HEK293 (cell line): ENCODE data around the gene ATAD1.

Source experiments
- CTCF ChIA-PET: fragments of 350-600 bp; formaldehyde crosslinking; extraction: SDS; loops from one replicate; lab custom pipeline; 2021; ENCODE audit warnings: antibody characterized with exemption; lab: Yijun Ruan, JAX
- POLR2A ChIA-PET: fragments of 300-600 bp; formaldehyde crosslinking; extraction: SDS; loops from one replicate; lab custom pipeline; 2020; ENCODE audit warnings: antibody characterized with exemption, inconsistent platforms; lab: Yijun Ruan, JAX
- H3K27ac ChIP-seq: fragments of 200-500 bp; sonication (Bioruptor generic); 2 replicates; pipeline ENCODE4 v1.5.1; 2014; ENCODE audit warnings: low read depth, low read length, control low read depth, inconsistent platforms; ENCODE audit errors: extremely low read depth
- H3K36me3 ChIP-seq, 2 experiments: fragments of 200-500 bp in 1 of 2; sonication (Bioruptor generic) in 1 of 2; 1 replicate in 1 of 2; 2 replicates in 1 of 2; pipeline ENCODE4 v1.5.1; 2014 to 2017; ENCODE audit warnings: inconsistent platforms in 2 of 2, low read length in 2 of 2; ENCODE audit not compliant: control insufficient read depth in 2 of 2, insufficient read depth in 1 of 2
- H3K4me1 ChIP-seq: fragments of 200-500 bp; sonication (Bioruptor generic); 2 replicates; pipeline ENCODE4 v1.5.1; 2014; ENCODE audit warnings: mild to moderate bottlenecking, low read length, inconsistent platforms; ENCODE audit not compliant: control insufficient read depth, insufficient read depth
- H3K4me3 ChIP-seq: 2 replicates; pipeline ENCODE4 v1.5.1; 2011; ENCODE audit warnings: low read depth, mild to moderate bottlenecking, control low read depth, low read length, moderate library complexity
- H3K9me3 ChIP-seq: fragments of 200-500 bp; sonication (Bioruptor generic); 2 replicates; pipeline ENCODE4 v1.5.1; 2014; ENCODE audit warnings: low read depth, low read length, inconsistent platforms; ENCODE audit not compliant: control insufficient read depth, insufficient read depth
- FEZF1 ChIP-seq: fragments of 450-650 bp; formaldehyde crosslinking; IDR thresholded peaks from 2 replicates; pipeline ENCODE4 v1.5.1; 2016; ENCODE audit warnings: missing biosample characterization, missing genetic modification characterization
- GFI1B ChIP-seq: fragments of 450-650 bp; formaldehyde crosslinking; IDR thresholded peaks from 2 replicates; pipeline ENCODE4 v1.5.1; 2016; ENCODE audit warnings: missing biosample characterization, missing genetic modification characterization
- KLF8 ChIP-seq: fragments of 450-650 bp; formaldehyde crosslinking; IDR thresholded peaks from 2 replicates; pipeline ENCODE4 v1.5.1; 2016; ENCODE audit warnings: missing biosample characterization, missing genetic modification characterization
- SP3 ChIP-seq: fragments of 450-650 bp; formaldehyde crosslinking; IDR thresholded peaks from 2 replicates; pipeline ENCODE4 v1.5.1; 2016; ENCODE audit warnings: missing biosample characterization, missing genetic modification characterization
- SP7 ChIP-seq: fragments of 450-650 bp; formaldehyde crosslinking; IDR thresholded peaks from 2 replicates; pipeline ENCODE4 v1.5.1; 2016; ENCODE audit warnings: missing biosample characterization, missing genetic modification characterization
- ZBTB17 ChIP-seq: fragments of 450-650 bp; formaldehyde crosslinking; IDR thresholded peaks from 2 replicates; pipeline ENCODE4 v1.5.1; 2016; ENCODE audit warnings: missing biosample characterization, missing genetic modification characterization
- ZFHX2 ChIP-seq: fragments of 450-650 bp; formaldehyde crosslinking; conservative IDR thresholded peaks from 2 replicates; pipeline ENCODE4 v1.5.1; 2016; ENCODE audit warnings: missing biosample characterization, missing genetic modification characterization
- ZNF132 ChIP-seq: fragments of 450-650 bp; formaldehyde crosslinking; IDR thresholded peaks from 2 replicates; pipeline ENCODE4 v1.5.1; 2017; ENCODE audit warnings: missing biosample characterization, missing genetic modification characterization, borderline replicate concordance
- ZNF146 ChIP-seq: fragments of 450-650 bp; formaldehyde crosslinking; IDR thresholded peaks from 2 replicates; pipeline ENCODE4 v1.5.1; 2016; ENCODE audit warnings: missing biosample characterization, missing genetic modification characterization
- ZNF16 ChIP-seq: fragments of 450-650 bp; formaldehyde crosslinking; IDR thresholded peaks from 2 replicates; pipeline ENCODE4 v1.5.1; 2016; ENCODE audit warnings: low read depth, missing biosample characterization, missing genetic modification characterization
- ZNF223 ChIP-seq: fragments of 450-650 bp; formaldehyde crosslinking; IDR thresholded peaks from 2 replicates; pipeline ENCODE4 v1.5.1; 2016; ENCODE audit warnings: missing biosample characterization, missing genetic modification characterization
- ZNF423 ChIP-seq: fragments of 450-650 bp; formaldehyde crosslinking; IDR thresholded peaks from 2 replicates; pipeline ENCODE4 v1.5.1; 2016; ENCODE audit warnings: missing biosample characterization, missing genetic modification characterization
- ZNF558 ChIP-seq: fragments of 450-650 bp; formaldehyde crosslinking; IDR thresholded peaks from 2 replicates; pipeline ENCODE4 v1.5.1; 2016; ENCODE audit warnings: missing biosample characterization, missing genetic modification characterization
- ZNF560 ChIP-seq: fragments of 450-650 bp; formaldehyde crosslinking; IDR thresholded peaks from 2 replicates; pipeline ENCODE4 v1.5.1; 2017; ENCODE audit warnings: missing biosample characterization, missing genetic modification characterization, borderline replicate concordance
- ZNF629 ChIP-seq: fragments of 450-650 bp; formaldehyde crosslinking; IDR thresholded peaks from 2 replicates; pipeline ENCODE4 v1.5.1; 2017; ENCODE audit warnings: missing biosample characterization, missing genetic modification characterization
- ZNF660 ChIP-seq: fragments of 450-650 bp; IDR thresholded peaks from 2 replicates; pipeline ENCODE4 v1.5.1; 2018; ENCODE audit warnings: missing biosample characterization, mild to moderate bottlenecking, missing genetic modification characterization
- ZSCAN23 ChIP-seq: fragments of 450-650 bp; formaldehyde crosslinking; IDR thresholded peaks from 2 replicates; pipeline ENCODE4 v1.5.1; 2016; ENCODE audit warnings: missing biosample characterization, missing genetic modification characterization
- TF ChIP-seq, protein P1 (sequence below): fragments of 450-650 bp; formaldehyde crosslinking; IDR thresholded peaks from 2 replicates; pipeline ENCODE4 v1.5.1; 2016; ENCODE audit warnings: missing biosample characterization, missing genetic modification characterization, low read depth
- TF ChIP-seq, protein P2 (sequence below): fragments of 450-650 bp; formaldehyde crosslinking; IDR thresholded peaks from 2 replicates; pipeline ENCODE4 v1.5.1; 2016; ENCODE audit warnings: missing biosample characterization, missing genetic modification characterization
- TF ChIP-seq, protein P3 (sequence below): fragments of 450-650 bp; formaldehyde crosslinking; IDR thresholded peaks from 2 replicates; pipeline ENCODE4 v1.5.1; 2016; ENCODE audit warnings: missing biosample characterization, missing genetic modification characterization
- TF ChIP-seq, protein P4 (sequence below): fragments of 450-650 bp; formaldehyde crosslinking; IDR thresholded peaks from 2 replicates; pipeline ENCODE4 v1.5.1; 2016; ENCODE audit warnings: missing biosample characterization, missing genetic modification characterization

ATAD1 gene

DNA sequence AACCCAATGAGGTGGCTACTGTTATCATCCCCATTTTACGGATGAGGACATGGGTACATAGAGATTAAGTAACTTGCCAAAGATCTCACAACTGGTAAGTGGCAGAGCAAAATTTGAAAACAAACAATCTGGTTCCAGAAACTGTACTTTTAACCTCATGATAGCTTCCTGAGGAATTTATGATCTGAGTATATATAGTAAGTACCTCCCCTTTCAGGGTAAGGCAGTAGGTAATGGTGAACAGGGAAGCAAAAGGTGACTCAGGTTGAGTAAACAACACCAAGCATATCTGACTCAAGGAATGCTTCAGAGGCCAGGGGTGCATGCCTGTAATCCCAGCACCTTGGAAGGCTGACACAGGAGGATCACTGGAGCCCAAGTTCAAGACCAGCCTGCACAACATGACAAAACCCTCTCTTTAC is 24.2 kb upstream of the ATAD1 start:
- 0 out of 2 replicates have a peak, but pooled peaks have one; percentile 26 for TF ChIP-seq ZNF223 (tag by site-specific recombination)
- TF ChIP-seq ZNF560 (tag by site-specific recombination), result no peak
- TF ChIP-seq GFI1B (tag by site-specific recombination), result no peak
- TF ChIP-seq ZBTB17, result 0 out of 2 replicates have a peak, but pooled peaks have one; percentile 15
- TF ChIP-seq ZNF629 (tag by site-specific recombination), result 0 out of 2 replicates have a peak, but pooled peaks have one; percentile 15
- TF ChIP-seq, protein P1, sequence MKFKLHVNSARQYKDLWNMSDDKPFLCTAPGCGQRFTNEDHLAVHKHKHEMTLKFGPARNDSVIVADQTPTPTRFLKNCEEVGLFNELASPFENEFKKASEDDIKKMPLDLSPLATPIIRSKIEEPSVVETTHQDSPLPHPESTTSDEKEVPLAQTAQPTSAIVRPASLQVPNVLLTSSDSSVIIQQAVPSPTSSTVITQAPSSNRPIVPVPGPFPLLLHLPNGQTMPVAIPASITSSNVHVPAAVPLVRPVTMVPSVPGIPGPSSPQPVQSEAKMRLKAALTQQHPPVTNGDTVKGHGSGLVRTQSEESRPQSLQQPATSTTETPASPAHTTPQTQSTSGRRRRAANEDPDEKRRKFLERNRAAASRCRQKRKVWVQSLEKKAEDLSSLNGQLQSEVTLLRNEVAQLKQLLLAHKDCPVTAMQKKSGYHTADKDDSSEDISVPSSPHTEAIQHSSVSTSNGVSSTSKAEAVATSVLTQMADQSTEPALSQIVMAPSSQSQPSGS (tag by site-specific recombination), result no peak
- TF ChIP-seq ZNF132 (tag by site-specific recombination), result no peak
- TF ChIP-seq FEZF1 (tag by site-specific recombination), result peak; percentile 54
- no peak for TF ChIP-seq ZSCAN23 (tag by site-specific recombination)
- TF ChIP-seq ZNF558 (tag by site-specific recombination), result no peak
- 0 out of 2 replicates have a peak, but pooled peaks have one; percentile 24 for TF ChIP-seq SP3 (tag by site-specific recombination)
- peak; percentile 21; the same call in 1 of the 2 replicates for TF ChIP-seq SP7
- TF ChIP-seq KLF8 (tag by site-specific recombination), result 0 out of 2 replicates have a peak, but pooled peaks have one; percentile 15
- Histone ChIP-seq H3K4me1 (peaks cover 7% of the 10 kb centered on the region), H3K9me3 (no peaks in the 10 kb centered on the region), H3K27ac (no peak overlapping the region), H3K4me3 (no peak overlapping the region), H3K36me3 (no peaks in the 10 kb centered on the region)
- ChIA-PET POLR2A (interaction anchor here (0.7 to 1.2 kb wide), 4 partner anchors 19 to 338 kb away, joined by 3 to 5 read pairs (median 4); partner anchors contain the start of gene MINPP1), CTCF (interaction anchor here (0.8 kb wide), 1 partner anchor 10 kb away, joined by 3 read pairs; no protein-coding TSS in a partner anchor)

DNA sequence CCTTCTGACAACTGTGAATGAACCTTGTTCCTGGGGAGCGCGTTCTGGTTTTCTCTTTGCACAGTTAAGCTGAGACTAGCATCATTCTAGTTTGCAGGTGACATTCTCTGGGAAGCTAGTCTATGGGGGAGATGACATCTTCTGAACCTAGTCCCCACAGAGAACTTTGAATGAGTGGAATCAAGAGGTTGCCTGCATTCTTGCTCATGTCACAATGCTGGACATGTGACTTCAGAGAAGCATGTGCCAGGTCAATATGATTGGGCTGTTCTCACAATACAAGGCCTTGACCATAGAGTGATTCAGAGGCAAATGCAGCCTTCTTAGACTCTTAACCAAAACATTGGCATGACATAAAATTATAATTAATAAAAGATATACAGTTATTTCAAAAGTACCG is 23.2 kb upstream of the ATAD1 start:
- POLR2A ChIA-PET, result no interaction called here
- CTCF ChIA-PET, result interaction anchor here (0.7 to 1.3 kb wide), 3 partner anchors 9 to 22 kb away, joined by 3 to 4 read pairs (median 3); no protein-coding TSS in a partner anchor
- H3K27ac ChIP-seq, result no peak overlapping the region
- no peak overlapping the region for H3K4me3 ChIP-seq
- TF ChIP-seq ZFHX2 (tag by site-specific recombination), result no peak
- H3K36me3 ChIP-seq, result no peaks in the 10 kb centered on the region
- H3K4me1 ChIP-seq, result peaks cover 6% of the 10 kb centered on the region
- no peaks in the 10 kb centered on the region for H3K9me3 ChIP-seq

DNA sequence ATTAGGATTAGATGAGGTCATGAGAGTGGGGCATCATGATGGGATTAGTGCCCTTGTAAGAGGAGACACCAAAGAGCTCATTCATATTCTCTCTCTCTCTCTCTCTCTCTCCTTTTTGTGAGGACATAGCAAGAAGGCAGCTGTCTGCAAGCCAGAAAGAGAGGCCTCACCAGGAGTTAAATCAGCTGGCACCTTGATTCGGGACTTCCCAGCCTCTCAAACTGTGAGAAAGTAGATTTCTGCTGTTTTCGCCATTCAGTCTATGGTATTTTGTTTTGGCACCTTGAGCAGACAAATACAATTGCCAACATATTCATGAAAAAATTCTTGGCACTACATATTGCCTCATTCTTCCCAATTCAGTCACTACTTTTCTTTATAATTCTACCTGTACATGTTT is 20.6 kb upstream of the ATAD1 start:
- no peaks in the 10 kb centered on the region for H3K9me3 ChIP-seq
- H3K36me3 ChIP-seq, result no peaks in the 10 kb centered on the region
- POLR2A ChIA-PET, result interaction anchor here (0.7 kb wide), 1 partner anchor 176 kb away, joined by 3 read pairs; no protein-coding TSS in a partner anchor
- CTCF ChIA-PET, result interaction anchor here (0.7 to 1.5 kb wide), 2 partner anchors 10 to 12 kb away, joined by 3 to 5 read pairs; no protein-coding TSS in a partner anchor
- H3K4me1 ChIP-seq, result no peaks in the 10 kb centered on the region
- no peak overlapping the region for H3K4me3 ChIP-seq
- H3K27ac ChIP-seq, result no peak overlapping the region
- TF ChIP-seq, protein P2, sequence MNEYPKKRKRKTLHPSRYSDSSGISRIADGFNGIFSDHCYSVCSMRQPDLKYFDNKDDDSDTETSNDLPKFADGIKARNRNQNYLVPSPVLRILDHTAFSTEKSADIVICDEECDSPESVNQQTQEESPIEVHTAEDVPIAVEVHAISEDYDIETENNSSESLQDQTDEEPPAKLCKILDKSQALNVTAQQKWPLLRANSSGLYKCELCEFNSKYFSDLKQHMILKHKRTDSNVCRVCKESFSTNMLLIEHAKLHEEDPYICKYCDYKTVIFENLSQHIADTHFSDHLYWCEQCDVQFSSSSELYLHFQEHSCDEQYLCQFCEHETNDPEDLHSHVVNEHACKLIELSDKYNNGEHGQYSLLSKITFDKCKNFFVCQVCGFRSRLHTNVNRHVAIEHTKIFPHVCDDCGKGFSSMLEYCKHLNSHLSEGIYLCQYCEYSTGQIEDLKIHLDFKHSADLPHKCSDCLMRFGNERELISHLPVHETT (tag by site-specific recombination), result no peak
- TF ChIP-seq ZNF660 (tag by site-specific recombination) (0 out of 2 replicates have a peak, but pooled peaks have one; percentile 43), ZNF16 (tag by site-specific recombination) (no peak), ZNF423 (tag by site-specific recombination) (no peak), ZNF629 (tag by site-specific recombination) (peak; percentile 62; the same call in 1 of the 2 replicates), ZNF146 (tag by site-specific recombination) (no peak)
- TF ChIP-seq, protein P1 (tag by site-specific recombination), result 0 out of 2 replicates have a peak, but pooled peaks have one; percentile 15
- TF ChIP-seq, protein P3, sequence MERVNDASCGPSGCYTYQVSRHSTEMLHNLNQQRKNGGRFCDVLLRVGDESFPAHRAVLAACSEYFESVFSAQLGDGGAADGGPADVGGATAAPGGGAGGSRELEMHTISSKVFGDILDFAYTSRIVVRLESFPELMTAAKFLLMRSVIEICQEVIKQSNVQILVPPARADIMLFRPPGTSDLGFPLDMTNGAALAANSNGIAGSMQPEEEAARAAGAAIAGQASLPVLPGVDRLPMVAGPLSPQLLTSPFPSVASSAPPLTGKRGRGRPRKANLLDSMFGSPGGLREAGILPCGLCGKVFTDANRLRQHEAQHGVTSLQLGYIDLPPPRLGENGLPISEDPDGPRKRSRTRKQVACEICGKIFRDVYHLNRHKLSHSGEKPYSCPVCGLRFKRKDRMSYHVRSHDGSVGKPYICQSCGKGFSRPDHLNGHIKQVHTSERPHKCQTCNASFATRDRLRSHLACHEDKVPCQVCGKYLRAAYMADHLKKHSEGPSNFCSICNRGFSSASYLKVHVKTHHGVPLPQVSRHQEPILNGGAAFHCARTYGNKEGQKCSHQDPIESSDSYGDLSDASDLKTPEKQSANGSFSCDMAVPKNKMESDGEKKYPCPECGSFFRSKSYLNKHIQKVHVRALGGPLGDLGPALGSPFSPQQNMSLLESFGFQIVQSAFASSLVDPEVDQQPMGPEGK (tag by site-specific recombination), result no peak
- TF ChIP-seq, protein P4, sequence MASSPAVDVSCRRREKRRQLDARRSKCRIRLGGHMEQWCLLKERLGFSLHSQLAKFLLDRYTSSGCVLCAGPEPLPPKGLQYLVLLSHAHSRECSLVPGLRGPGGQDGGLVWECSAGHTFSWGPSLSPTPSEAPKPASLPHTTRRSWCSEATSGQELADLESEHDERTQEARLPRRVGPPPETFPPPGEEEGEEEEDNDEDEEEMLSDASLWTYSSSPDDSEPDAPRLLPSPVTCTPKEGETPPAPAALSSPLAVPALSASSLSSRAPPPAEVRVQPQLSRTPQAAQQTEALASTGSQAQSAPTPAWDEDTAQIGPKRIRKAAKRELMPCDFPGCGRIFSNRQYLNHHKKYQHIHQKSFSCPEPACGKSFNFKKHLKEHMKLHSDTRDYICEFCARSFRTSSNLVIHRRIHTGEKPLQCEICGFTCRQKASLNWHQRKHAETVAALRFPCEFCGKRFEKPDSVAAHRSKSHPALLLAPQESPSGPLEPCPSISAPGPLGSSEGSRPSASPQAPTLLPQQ (tag by site-specific recombination), result 0 out of 2 replicates have a peak, but pooled peaks have one; percentile 16
